ENCODE data around the gene NFATC2.

Gene NFATC2

GRCh38 chr20:51512645-51513044 lies 29.9 kb downstream of the NFATC2 start:
- DNase-seq: no peak

DNA sequence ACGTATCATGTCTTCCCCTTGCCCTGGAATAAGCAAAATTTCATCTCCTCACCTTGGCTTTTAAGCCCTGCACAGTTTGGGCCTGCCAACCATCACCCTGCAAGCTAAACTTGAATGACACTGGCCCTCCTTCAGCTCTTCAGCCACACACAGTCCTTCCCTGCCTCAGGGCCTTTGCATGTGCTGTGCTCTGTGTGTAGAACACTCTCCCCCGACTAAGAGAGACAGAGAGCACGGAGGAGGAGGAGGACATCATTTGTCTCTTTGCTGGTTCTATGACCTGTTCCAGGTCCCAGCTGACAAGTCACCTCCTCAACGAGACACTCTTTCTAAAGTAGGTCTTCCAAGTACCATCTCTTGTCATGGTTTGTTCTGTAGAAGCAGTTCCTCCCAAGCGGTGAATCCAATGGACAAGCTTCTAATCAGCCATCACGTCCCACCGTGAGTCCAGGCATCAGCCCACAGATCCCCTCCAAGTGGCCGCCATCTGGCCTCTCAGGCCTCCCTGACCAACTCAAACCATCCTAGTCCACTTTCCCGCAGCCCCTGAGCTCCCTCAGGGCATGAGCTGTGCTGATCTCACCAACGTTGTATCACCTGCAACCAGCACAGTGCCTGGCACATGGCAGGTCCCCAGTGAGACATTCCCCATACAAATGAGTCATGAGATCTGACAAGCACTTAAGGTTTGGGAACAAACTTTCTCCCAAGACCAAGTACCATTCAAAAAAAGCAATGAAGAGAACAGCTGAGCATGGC lies 30.5 kb downstream of the NFATC2 start:
- no peak for DNase-seq

- no peak for DNase-seq
Observed at GRCh38 chr20:51510936-51511605, 31.4 kb downstream of the NFATC2 start.

GRCh38 chr20:51510169-51510568 lies 32.4 kb downstream of the NFATC2 start:
- DNase-seq: no peak

DNA sequence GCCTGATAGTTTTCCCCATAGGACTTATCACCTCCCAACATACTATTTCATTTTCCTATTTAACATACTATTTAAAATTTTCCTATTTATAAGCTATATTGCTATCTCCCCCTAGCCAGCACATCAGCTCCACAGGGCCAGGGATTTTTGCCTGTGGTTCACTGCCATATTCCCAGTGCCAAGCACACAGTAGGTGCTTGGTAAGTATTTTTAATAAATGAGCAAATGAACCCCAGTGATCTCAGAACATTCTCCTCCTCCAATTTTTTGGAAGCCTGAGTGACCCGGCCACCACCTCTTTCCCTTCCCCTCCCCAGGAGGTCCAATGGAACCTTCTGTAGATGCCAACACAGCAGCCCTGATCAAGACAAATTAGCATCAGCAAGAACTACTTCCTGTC lies 33.3 kb downstream of the NFATC2 start:
- DNase-seq: no peak

- DNase-seq: no peak
Observed at GRCh38 chr20:51508780-51509179, 33.7 kb downstream of the NFATC2 start.

DNA sequence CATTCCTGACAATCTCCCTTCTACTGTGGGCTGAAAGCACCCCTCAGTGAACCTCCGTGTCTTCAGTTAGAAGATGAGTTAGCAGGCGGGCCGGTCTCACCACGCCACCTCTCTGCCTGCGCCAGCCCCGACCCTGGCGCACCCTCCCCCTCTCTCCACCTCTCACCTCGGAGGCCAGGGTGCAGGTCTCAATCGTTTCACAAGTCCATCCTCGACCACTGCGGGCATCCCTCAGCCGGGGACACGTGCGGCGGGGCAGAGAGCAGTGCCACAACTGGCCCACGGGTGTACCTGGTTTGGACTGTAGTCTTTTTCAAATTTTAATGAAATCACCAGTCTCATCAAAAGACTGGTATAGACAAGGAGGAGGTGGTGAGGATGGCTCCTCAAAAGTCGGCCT lies 34.4 kb downstream of the NFATC2 start:
- no peak for DNase-seq

DNA sequence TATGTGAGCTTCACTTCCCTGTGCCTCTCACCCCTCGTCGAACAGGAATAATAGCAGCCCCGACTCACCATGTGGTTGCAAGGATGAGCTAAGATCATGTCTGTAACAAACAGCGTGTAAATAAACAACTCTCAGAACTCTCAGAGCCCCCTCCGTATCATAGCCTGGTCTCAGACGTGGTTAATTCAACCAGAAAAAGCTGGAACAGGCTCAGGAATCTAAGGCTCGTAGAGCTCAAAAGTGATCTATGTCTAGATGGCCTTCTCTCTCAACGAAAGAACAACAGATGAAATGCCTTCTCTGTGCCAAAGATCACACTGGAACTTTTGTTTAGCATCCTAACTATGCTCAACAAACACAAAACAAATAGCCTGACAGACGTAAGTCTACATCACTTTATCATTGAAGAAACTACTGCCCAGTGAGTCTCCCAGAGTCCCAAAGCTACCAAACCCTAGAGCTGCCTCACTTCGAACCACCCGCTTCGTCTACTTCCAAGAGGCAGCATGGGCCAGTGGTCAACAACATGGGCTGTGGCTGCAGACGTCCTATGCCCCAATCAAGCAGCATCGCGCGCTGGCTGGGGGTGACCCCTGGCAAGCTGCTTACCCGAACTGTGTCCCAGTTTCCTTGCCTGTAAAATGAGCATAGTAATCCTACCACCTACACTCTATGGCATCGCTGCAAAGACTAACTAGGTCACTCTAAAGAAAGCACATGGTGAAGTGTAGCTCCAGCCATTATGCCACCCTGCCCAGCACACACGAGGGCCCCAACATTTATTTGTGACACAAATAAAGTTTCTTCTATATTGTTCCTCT lies 35.1 kb downstream of the NFATC2 start:
- no peak for DNase-seq

GRCh38 chr20:51506527-51507215 lies 35.8 kb downstream of the NFATC2 start:
- no peak for DNase-seq

DNA sequence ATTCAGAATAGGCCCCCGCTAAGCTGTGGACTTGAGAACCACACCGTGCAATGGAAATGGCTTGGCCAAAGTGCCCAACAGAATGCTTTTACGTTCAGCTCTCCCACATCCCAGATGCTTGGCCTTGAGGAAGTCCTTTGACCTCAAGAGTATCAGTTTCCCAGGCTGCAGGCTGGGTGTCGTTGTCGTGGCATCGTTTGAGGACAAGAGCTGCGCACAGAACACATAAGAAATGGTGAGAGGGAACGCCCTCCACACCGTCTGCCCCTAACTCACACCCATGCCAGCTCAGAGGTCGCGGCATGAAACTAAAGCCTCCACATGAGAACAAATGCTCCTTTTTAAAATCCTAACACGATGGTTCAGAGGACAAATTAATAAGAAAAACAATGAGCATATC lies 37.0 kb downstream of the NFATC2 start:
- DNase-seq: no peak

DNA sequence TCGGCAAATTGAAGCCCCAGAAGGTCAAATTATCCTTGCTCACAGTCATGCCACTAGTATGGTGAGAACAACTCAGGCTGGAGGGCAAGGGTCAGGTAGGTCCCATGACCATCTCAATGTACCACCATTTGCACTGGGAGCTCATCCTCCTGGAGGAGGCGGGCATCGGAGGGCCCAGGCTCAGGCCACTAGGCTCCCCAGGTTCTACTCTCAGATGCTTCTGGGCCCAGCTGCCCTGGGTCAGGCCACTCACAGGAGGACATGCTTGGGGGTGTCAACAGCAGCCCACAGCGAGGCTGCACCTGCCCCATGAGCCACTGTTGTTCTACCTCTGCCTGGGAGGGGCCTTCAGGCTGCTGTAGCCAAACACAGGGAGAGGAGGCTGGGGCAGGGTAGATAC lies 39.1 kb downstream of the NFATC2 start:
- DNase-seq: no peak

DNA sequence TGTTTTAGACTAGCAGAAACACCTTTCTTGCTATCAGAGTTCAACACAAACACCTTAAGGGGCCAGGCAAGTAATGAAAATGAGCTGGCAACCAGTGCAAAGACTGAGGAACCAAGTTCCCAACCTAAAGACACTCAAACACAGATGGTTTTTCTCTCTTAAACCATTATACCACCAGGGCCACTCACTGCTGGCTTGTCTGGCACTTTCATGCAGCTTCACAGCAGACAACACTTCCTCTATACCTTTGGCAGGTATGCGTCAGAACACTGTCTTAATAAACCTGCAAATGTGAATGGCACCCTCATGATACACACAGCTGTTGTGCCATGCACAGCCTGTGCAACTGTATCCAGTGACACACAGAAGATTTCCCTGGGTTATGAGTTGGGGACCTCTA lies 41.6 kb downstream of the NFATC2 start:
- no peak for DNase-seq

DNA sequence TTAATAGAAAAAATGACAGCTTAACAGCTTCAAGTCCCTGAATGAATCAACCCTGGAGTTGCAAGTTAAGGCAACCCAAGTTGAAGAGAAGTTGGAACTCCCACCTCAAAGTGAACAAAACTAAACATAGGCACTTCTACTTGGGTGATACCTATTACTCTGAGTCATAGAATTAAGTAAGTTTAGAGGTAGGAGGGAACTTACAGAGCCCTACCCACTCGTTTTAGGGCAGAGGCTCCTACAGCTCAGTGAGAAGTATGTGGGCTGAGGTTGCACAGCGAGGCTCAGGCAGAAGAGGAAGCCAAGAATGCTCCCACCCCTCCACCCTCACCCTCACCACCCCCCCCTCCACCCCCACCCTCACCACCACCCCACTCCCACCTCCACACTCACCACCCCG lies 42.2 kb downstream of the NFATC2 start:
- peak; percentile 31 for DNase-seq

- DNase-seq: no peak
Observed at GRCh38 chr20:51498765-51499540, 43.6 kb downstream of the NFATC2 start.

DNA sequence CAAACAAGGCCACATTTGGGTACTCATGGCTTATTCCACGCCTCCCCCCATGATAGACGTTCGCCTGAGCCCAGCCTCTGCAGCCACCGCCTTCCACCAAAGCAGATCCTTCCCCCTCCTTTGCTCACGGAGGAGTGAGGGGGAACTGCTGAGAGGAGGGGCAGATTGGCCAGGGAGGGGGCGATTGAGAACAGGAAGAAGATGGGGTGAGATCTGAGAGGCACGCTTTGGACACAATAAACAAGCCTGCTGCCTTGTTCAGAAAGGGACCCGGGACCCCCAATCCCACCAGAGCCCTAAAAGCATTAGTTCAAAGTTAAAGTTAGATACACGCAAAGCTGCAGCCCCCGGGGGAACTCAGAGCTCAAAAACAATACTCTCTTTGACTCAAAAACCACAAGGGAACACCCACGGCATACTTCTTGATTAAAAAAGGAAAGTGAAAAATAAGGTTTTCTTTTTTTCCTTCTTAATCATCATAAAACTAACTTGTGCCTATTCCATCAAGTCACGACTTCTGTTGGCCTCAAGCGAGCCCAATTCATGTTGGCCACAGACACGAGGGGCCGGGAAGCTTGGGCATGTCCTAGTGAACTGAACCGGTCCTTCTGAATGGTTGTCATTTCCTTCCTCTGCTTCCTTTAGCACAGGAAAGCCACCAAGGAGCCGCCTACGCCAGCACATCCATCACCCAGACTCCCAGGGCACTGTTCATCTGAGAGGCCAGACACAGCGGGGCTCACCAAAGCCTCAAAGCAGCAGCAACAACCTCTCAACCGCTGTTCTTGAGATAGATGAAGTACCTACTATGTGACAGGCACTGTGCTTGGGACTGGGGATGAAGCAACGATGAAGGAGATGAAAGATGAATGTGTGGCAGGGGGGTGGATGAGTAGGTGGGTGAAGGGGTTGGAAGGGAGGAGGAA lies 44.7 kb downstream of the NFATC2 start:
- no peak for DNase-seq

DNA sequence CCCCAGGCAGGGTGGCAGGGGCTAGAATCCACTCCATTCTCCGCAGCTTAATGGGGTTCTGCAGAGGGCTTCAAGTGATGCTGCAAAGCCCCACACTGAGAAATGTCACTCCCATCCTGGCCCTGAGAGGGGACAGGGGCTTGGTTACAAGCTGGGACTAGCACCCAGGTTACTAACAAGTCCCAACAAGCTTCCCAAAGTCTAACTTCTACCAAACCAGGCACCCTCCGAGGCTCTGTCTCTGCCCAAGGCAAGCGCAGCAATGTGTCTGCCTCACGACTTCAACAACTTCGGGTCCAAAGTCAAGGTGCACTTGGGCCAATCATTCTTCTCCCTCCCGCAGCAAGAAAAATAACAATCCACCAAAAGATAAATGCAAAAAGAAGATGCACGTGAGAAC lies 45.6 kb downstream of the NFATC2 start:
- DNase-seq: no peak

GRCh38 chr20:51495921-51496545 lies 46.5 kb downstream of the NFATC2 start:
- no peak for DNase-seq

DNA sequence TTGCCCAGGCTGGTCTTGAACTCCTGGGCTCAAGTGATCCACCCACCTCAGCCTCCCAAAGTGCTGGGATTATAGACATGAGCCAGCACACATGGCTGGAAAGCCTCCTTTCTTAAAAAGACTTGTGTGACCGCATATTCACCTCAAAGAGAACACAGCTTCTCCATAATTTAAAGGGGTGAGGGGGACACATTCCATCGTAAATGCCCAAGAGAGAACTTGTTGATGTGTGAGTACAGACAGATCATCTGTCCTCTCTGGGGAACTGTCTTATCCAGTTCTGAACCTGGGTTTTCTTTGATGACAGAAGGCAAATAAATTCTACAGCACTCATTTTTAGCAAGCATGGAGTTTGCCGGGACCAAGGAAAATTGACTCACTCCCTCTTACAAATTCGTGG lies 47.2 kb downstream of the NFATC2 start:
- no peak for DNase-seq

- no peak for DNase-seq
Observed at GRCh38 chr20:51494241-51495110, 48.0 kb downstream of the NFATC2 start.

GRCh38 chr20:51493346-51493791 lies 49.1 kb downstream of the NFATC2 start:
- no peak for DNase-seq

All from NK-92 treated with Interleukin-12 subunit alpha and Interleukin-12 subunit beta, amount 100 ng/mL, for 24 hours (cell line).